HepG2 (cell line): ENCODE measurements around the gene HNRNPUL1. TPM values are rescaled to one million over a fixed set of nuclear protein-coding genes. Genes with fewer than 3 reads are reported as not detected.
A peak's percentile ranks its signal among the peaks of the same experiment; 100 is the strongest.

Source experiments
- ATF7 ChIP-seq, 2 experiments: fragments of 450-650 bp in 1 of 2; sonication (generic) in 1 of 2; formaldehyde crosslinking in 1 of 2; IDR thresholded peaks; 2 replicates each; pipeline versions ENCODE4 v1.4.0 to v1.6.1; 2016 to 2020; ENCODE audit warnings: antibody characterized with exemption in 1 of 2, mild to moderate bottlenecking in 1 of 2, missing genetic modification reagents in 1 of 2
- ATM ChIP-seq: fragments of 450-650 bp; IDR thresholded peaks from 2 replicates; pipeline ENCODE4 v1.7.1; 2017; ENCODE audit warnings: mild to moderate bottlenecking, borderline replicate concordance
- FOXC1 ChIP-seq: sonication (generic); formaldehyde crosslinking; IDR thresholded peaks from 2 replicates; pipeline ENCODE4 v1.8.0; 2022; ENCODE audit warnings: mild to moderate bottlenecking, missing genetic modification reagents, borderline replicate concordance
- HDAC2 ChIP-seq: sonication (generic); formaldehyde crosslinking; IDR thresholded peaks from 2 replicates; pipeline ENCODE4 v1.4.0; 2020; ENCODE audit warnings: missing genetic modification reagents
- HNF4A ChIP-seq: sonication (generic); formaldehyde crosslinking; IDR thresholded peaks from 2 replicates; pipeline ENCODE4 v1.4.0; 2020; ENCODE audit warnings: missing genetic modification reagents
- ISX ChIP-seq: sonication (generic); formaldehyde crosslinking; conservative IDR thresholded peaks from 2 replicates; pipeline ENCODE4 v1.5.0; 2020; ENCODE audit warnings: missing genetic modification reagents
- NCOA2 ChIP-seq: sonication (generic); formaldehyde crosslinking; IDR thresholded peaks from 2 replicates; pipeline ENCODE4 v1.8.0; 2022; ENCODE audit warnings: inconsistent platforms
- NR1H2 ChIP-seq: sonication (generic); formaldehyde crosslinking; IDR thresholded peaks from 2 replicates; pipeline ENCODE4 v1.8.1; 2022; ENCODE audit warnings: low read depth, missing genetic modification reagents, borderline replicate concordance
- RARG ChIP-seq: sonication (generic); formaldehyde crosslinking; IDR thresholded peaks from 2 replicates; pipeline ENCODE4 v1.4.0; 2020; ENCODE audit warnings: low read depth, mild to moderate bottlenecking, missing genetic modification reagents
- SAFB2 ChIP-seq: sonication (generic); formaldehyde crosslinking; IDR thresholded peaks from 2 replicates; pipeline ENCODE4 v1.5.1; 2020; ENCODE audit warnings: missing genetic modification reagents, low read depth, mild to moderate bottlenecking, borderline replicate concordance
- SIN3B ChIP-seq: fragments of 150-350 bp; IDR thresholded peaks from 2 replicates; pipeline ENCODE4 v1.6.1; 2014; ENCODE audit warnings: low read length
- SMYD3 ChIP-seq: sonication (generic); formaldehyde crosslinking; IDR thresholded peaks from 2 replicates; pipeline ENCODE4 v1.8.1; 2023; ENCODE audit warnings: mild to moderate bottlenecking, missing genetic modification reagents
- SPEN ChIP-seq: sonication (generic); formaldehyde crosslinking; IDR thresholded peaks from 2 replicates; pipeline ENCODE4 v1.5.1; 2020; ENCODE audit warnings: low read depth, mild to moderate bottlenecking, missing genetic modification reagents
- ZBTB21 ChIP-seq: sonication (generic); formaldehyde crosslinking; IDR thresholded peaks from 2 replicates; pipeline ENCODE4 v1.4.0; 2020; ENCODE audit warnings: missing genetic modification reagents
- ZFAT ChIP-seq: sonication (generic); formaldehyde crosslinking; conservative IDR thresholded peaks from 2 replicates; pipeline ENCODE4 v1.8.1; 2023; ENCODE audit warnings: missing genetic modification reagents, inconsistent platforms
- ZMYM3 ChIP-seq: sonication (generic); formaldehyde crosslinking; IDR thresholded peaks from 2 replicates; pipeline ENCODE4 v1.5.1; 2020; ENCODE audit warnings: mild to moderate bottlenecking, missing genetic modification reagents
- ZNF17 ChIP-seq: sonication (generic); formaldehyde crosslinking; IDR thresholded peaks from 2 replicates; pipeline ENCODE4 v1.5.0; 2020; ENCODE audit warnings: mild to moderate bottlenecking, missing genetic modification reagents
- ZNF235 ChIP-seq: sonication (generic); formaldehyde crosslinking; IDR thresholded peaks from 2 replicates; pipeline ENCODE4 v1.8.1; 2023; ENCODE audit warnings: mild to moderate bottlenecking, missing genetic modification reagents, borderline replicate concordance
- ZNF274 ChIP-seq: sonication (generic); formaldehyde crosslinking; IDR thresholded peaks from 2 replicates; pipeline ENCODE4 v1.5.1; 2020; ENCODE audit warnings: mild to moderate bottlenecking, missing genetic modification reagents
- ZNF280D ChIP-seq: sonication (generic); formaldehyde crosslinking; IDR thresholded peaks from 2 replicates; pipeline ENCODE4 v1.5.1; 2020; ENCODE audit warnings: mild to moderate bottlenecking, missing genetic modification reagents
- ZNF432 ChIP-seq: sonication (generic); formaldehyde crosslinking; IDR thresholded peaks from 2 replicates; pipeline ENCODE4 v1.5.0; 2020; ENCODE audit warnings: missing genetic modification reagents, mild to moderate bottlenecking, borderline replicate concordance
- ZNF577 ChIP-seq: sonication (generic); formaldehyde crosslinking; IDR thresholded peaks from 2 replicates; pipeline ENCODE4 v1.4.0; 2020; ENCODE audit warnings: mild to moderate bottlenecking, low read depth, missing genetic modification reagents, borderline replicate concordance
- ZNF616 ChIP-seq: sonication (generic); formaldehyde crosslinking; IDR thresholded peaks from 2 replicates; pipeline ENCODE4 v1.5.0; 2020; ENCODE audit warnings: low read depth, mild to moderate bottlenecking, missing genetic modification reagents
- ZSCAN20 ChIP-seq: sonication (generic); formaldehyde crosslinking; IDR thresholded peaks from 2 replicates; pipeline ENCODE4 v1.4.0; 2020; ENCODE audit warnings: missing genetic modification reagents, mild to moderate bottlenecking, borderline replicate concordance
- polyA plus RNA-seq, 8 experiments: library from polyadenylated mRNA; depleted of rRNA in 3 of 8; stranded (reverse) in 7 of 8; unstranded in 1 of 8; fragments of >200 nt; fragmentation: Illumina TruSeq in 4 of 8; extraction: Trizol in 4 of 8; gene quantifications; 2 replicates each; pipeline versions ENCODE4 v1.2.1 to v1.2.3, GENCODE V29; 2011 to 2016; ENCODE audit warnings: low read depth in 4 of 8, missing spikeins in 1 of 8, mixed read lengths in 1 of 8; ENCODE audit not compliant: insufficient read depth in 1 of 8
- total RNA-seq, 5 experiments: library from RNA; depleted of rRNA; stranded (reverse); fragments of >200 nt; fragmentation: Illumina TruSeq; extraction: Trizol; gene quantifications; 2 replicates each; pipeline ENCODE4 v1.2.3, GENCODE V29; 2016; ENCODE audit warnings: low read depth in 1 of 5
- TF ChIP-seq, protein P1 (sequence below): sonication (generic); formaldehyde crosslinking; IDR thresholded peaks from 2 replicates; pipeline ENCODE4 v1.4.0; 2020; ENCODE audit warnings: missing genetic modification reagents

Gene HNRNPUL1
- total and polyA plus RNA-seq, 2 of the 13 experiments (the other 11 are each of a cell fraction or from before 2014, with no cell fraction given), result 30.9 to 81.7 TPM

GRCh38 chr19:41264581-41265394 lies 616 bp downstream of the HNRNPUL1 start (continued):
- no peak for TF ChIP-seq ATF7 (IDR thresholded peaks at IDR 0.05)
- 0 out of 2 replicates have a peak, but pooled peaks have one; percentile 9 for TF ChIP-seq ATF7 (CRISPR knock-in tag; IDR thresholded peaks at IDR 0.05)
- TF ChIP-seq FOXC1 (CRISPR knock-in tag), result peak; percentile 20; the same call in 1 of the 2 replicates
- TF ChIP-seq, protein P1, sequence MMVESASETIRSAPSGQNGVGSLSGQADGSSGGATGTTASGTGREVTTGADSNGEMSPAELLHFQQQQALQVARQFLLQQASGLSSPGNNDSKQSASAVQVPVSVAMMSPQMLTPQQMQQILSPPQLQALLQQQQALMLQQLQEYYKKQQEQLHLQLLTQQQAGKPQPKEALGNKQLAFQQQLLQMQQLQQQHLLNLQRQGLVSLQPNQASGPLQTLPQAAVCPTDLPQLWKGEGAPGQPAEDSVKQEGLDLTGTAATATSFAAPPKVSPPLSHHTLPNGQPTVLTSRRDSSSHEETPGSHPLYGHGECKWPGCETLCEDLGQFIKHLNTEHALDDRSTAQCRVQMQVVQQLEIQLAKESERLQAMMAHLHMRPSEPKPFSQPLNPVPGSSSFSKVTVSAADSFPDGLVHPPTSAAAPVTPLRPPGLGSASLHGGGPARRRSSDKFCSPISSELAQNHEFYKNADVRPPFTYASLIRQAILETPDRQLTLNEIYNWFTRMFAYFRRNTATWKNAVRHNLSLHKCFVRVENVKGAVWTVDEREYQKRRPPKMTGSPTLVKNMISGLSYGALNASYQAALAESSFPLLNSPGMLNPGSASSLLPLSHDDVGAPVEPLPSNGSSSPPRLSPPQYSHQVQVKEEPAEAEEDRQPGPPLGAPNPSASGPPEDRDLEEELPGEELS (CRISPR knock-in tag), result no peak
- TF ChIP-seq ZNF616 (CRISPR knock-in tag), result no peak
- TF ChIP-seq ZNF280D (CRISPR knock-in tag), result peak; percentile 65; the same call in 1 of the 2 replicates
- TF ChIP-seq SMYD3, result no peak
- peak; percentile 64; the same call in 1 of the 2 replicates for TF ChIP-seq ZFAT (CRISPR knock-in tag)
- no peak for TF ChIP-seq NCOA2 (CRISPR knock-in tag)
- TF ChIP-seq SIN3B, result no peak
- TF ChIP-seq HNF4A (CRISPR knock-in tag), result no peak
- TF ChIP-seq ZNF577 (CRISPR knock-in tag), result no peak
- TF ChIP-seq SPEN (CRISPR knock-in tag), result no peak; the same call in 1 of the 2 replicates
- 0 out of 2 replicates have a peak, but pooled peaks have one; percentile 55 for TF ChIP-seq ZNF432 (CRISPR knock-in tag)
- peak; percentile 86; the same call in 1 of the 2 replicates for TF ChIP-seq NR1H2 (CRISPR knock-in tag)
- TF ChIP-seq ISX (CRISPR knock-in tag), result 0 out of 2 replicates have a peak, but pooled peaks have one; percentile 85
- TF ChIP-seq ZNF274 (CRISPR knock-in tag), result 0 out of 2 replicates have a peak, but pooled peaks have one; percentile 20
- TF ChIP-seq ZSCAN20, result 0 out of 2 replicates have a peak, but pooled peaks have one; percentile 64
- no peak for TF ChIP-seq HDAC2 (CRISPR knock-in tag)
- TF ChIP-seq ATM, result no peak
- TF ChIP-seq SAFB2, result 0 out of 2 replicates have a peak, but pooled peaks have one; percentile 21
- TF ChIP-seq ZBTB21 (CRISPR knock-in tag), result no peak
- 0 out of 2 replicates have a peak, but pooled peaks have one; percentile 34 for TF ChIP-seq ZNF235
- 0 out of 2 replicates have a peak, but pooled peaks have one; percentile 8 for TF ChIP-seq ZMYM3
- 0 out of 2 replicates have a peak, but pooled peaks have one; percentile 44 for TF ChIP-seq ZNF17 (CRISPR knock-in tag)
- no peak for TF ChIP-seq RARG (CRISPR knock-in tag)
